ENCODE measurements around the gene GPX5.

The GPX5 gene

DNA sequence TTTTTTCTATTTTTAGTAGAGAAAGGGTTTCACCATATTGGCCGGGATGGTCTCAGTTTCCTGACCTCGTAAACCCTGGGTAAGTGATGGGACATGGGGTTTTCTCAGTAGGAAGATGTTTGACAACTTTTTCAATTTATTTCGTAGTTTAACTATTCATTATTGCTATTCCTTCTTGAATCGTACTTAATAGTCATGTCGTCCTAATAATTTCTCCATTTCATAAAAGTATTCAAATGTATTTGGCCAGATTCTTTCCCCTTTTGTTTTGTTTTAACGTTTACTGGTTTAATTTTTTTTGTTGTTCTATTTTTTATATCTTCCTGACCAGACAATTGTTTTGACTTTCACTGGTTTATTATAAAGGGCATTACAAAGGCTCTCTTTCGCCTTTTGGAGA lies 16.3 kb downstream of the GPX5 start:
- no peak overlapping the region for H3K27ac ChIP-seq (replicated peaks)
- TF ChIP-seq GABPA (IDR thresholded peaks at IDR 0.05; ENCODE audit: low read depth) (no peak), SPI1 (IDR thresholded peaks at IDR 0.05; ENCODE audit: borderline replicate concordance, low read depth) (no peak), POLR2AphosphoS5 (IDR thresholded peaks at IDR 0.05; ENCODE audit: low read depth) (no peak)
- TF ChIP-seq, protein P1, sequence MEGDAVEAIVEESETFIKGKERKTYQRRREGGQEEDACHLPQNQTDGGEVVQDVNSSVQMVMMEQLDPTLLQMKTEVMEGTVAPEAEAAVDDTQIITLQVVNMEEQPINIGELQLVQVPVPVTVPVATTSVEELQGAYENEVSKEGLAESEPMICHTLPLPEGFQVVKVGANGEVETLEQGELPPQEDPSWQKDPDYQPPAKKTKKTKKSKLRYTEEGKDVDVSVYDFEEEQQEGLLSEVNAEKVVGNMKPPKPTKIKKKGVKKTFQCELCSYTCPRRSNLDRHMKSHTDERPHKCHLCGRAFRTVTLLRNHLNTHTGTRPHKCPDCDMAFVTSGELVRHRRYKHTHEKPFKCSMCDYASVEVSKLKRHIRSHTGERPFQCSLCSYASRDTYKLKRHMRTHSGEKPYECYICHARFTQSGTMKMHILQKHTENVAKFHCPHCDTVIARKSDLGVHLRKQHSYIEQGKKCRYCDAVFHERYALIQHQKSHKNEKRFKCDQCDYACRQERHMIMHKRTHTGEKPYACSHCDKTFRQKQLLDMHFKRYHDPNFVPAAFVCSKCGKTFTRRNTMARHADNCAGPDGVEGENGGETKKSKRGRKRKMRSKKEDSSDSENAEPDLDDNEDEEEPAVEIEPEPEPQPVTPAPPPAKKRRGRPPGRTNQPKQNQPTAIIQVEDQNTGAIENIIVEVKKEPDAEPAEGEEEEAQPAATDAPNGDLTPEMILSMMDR (IDR thresholded peaks at IDR 0.05; ENCODE audit: insufficient read depth, low read length), result no peak
- TF ChIP-seq, protein P2, sequence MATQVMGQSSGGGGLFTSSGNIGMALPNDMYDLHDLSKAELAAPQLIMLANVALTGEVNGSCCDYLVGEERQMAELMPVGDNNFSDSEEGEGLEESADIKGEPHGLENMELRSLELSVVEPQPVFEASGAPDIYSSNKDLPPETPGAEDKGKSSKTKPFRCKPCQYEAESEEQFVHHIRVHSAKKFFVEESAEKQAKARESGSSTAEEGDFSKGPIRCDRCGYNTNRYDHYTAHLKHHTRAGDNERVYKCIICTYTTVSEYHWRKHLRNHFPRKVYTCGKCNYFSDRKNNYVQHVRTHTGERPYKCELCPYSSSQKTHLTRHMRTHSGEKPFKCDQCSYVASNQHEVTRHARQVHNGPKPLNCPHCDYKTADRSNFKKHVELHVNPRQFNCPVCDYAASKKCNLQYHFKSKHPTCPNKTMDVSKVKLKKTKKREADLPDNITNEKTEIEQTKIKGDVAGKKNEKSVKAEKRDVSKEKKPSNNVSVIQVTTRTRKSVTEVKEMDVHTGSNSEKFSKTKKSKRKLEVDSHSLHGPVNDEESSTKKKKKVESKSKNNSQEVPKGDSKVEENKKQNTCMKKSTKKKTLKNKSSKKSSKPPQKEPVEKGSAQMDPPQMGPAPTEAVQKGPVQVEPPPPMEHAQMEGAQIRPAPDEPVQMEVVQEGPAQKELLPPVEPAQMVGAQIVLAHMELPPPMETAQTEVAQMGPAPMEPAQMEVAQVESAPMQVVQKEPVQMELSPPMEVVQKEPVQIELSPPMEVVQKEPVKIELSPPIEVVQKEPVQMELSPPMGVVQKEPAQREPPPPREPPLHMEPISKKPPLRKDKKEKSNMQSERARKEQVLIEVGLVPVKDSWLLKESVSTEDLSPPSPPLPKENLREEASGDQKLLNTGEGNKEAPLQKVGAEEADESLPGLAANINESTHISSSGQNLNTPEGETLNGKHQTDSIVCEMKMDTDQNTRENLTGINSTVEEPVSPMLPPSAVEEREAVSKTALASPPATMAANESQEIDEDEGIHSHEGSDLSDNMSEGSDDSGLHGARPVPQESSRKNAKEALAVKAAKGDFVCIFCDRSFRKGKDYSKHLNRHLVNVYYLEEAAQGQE (IDR thresholded peaks at IDR 0.05; ENCODE audit: insufficient replicate concordance, low read depth), result no peak
- no peak for DNase-seq (ENCODE audit: low read depth in 1 of 2, low spot score in 1 of 2)

DNA sequence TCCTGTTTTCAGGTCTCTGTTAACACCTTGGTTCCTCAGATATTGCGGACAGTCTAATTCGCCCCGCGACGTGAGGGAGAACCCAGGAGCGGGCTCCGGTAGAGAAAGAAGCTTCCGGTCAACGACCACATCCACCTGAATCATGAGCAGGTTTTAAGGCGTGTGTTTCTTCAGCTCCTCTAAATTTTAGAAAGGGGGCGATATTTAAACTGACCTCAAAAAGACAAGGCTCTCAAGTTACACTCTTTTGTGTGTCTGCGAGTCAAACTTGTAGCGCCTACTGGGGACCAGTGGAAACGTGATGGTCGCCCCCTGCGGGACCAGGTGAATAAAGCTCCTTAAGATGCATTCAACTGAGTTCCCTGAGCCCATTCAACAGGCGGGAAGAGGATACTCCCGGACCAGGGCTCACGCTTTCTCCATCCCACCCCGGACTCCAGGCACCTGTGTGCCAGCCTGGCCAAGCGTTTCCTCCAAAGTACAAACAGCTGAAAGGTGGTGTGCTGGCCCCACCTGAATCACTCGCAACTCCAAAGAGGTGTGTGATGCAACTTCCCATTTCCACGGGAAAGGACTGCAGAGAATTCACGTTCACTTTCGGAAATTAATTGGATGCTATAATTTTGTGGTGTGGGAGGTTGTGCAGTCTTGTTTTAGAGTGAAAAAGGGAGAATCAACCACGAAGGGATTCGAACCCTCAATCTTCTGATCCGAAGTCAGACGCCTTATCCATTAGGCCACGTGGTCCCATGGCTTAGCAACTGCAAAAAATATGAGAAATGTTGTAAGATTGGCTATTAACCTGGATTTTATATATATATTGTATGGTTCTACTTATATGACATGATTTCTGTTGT lies 17.0 kb downstream of the GPX5 start:
- peak; percentile 54 to 69 for DNase-seq (ENCODE audit: low read depth in 1 of 2, low spot score in 1 of 2)
- Histone ChIP-seq H3K27ac (replicated peaks) (no peak overlapping the region), H3K4me3 (replicated peaks; ENCODE audit: insufficient read depth, low read length) (peak overlapping the region; percentile 51), H3K27me3 (ENCODE audit: insufficient read depth, poor library complexity, severe bottlenecking) (peaks cover 5% of the 10 kb centered on the region)
- TF ChIP-seq SPI1 (IDR thresholded peaks at IDR 0.05; ENCODE audit: borderline replicate concordance, low read depth) (no peak), POLR2AphosphoS5 (IDR thresholded peaks at IDR 0.05; ENCODE audit: low read depth) (no peak), GABPA (IDR thresholded peaks at IDR 0.05; ENCODE audit: low read depth) (0 out of 2 replicates have a peak, but pooled peaks have one; percentile 12)
- TF ChIP-seq, protein P2 (IDR thresholded peaks at IDR 0.05; ENCODE audit: insufficient replicate concordance, low read depth), result no peak
- TF ChIP-seq, protein P1 (IDR thresholded peaks at IDR 0.05; ENCODE audit: insufficient read depth, low read length), result no peak

More for the DNA sequence above, 16.3 kb downstream of the GPX5 start:
- H3K4me3 ChIP-seq (replicated peaks; ENCODE audit: insufficient read depth, low read length), result peak overlapping the region; percentile 51
- peaks cover 9% of the 10 kb centered on the region for H3K27me3 ChIP-seq (ENCODE audit: insufficient read depth, poor library complexity, severe bottlenecking)

DNA sequence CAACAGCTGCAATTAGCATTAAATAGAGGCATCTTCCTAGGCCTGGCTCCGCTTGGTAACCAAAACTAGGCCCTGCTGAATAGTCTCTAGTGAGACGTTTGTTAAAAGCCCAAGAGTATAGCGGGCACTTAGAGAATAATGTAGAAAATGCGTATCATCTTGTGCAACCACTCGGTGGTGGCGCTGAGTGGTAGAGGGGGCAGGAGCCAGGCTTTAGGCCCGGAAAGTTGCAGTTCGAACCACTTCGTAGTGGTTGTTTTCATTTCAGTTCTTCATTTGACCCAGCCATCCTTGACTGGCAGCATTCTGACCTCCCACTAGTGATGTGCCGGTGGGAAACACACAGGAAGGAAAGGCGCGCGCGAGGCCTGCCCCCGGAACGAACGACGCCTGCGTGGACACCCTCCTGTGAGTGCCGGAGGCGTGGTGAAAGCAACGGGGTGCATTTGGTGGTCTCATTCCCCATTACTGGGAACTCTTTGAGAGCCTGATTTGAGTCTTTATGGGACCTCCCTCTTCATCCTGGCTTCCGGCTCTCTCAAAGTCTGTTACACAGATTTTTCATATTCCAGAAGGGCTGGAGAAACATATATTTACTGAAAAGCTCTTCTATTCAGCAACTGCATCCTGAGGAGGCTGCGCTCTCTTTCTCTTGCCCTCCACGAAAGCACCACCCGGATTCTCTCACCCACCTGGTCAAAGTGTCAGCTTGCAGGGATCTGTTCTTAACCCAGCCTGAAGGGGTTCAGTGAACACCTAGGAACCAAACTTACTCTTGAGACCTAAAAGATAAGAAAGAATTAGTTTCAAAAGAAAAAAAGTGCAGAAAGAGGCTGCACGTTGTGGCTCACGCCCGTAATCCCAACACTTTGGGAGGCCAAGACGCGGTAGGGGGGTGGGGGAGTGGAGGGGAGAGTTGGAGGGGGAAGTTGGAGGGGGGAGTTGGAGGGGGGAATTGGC lies 18.2 kb downstream of the GPX5 start:
- peak overlapping the region; percentile 43 for H3K4me3 ChIP-seq (replicated peaks; ENCODE audit: insufficient read depth, low read length)
- peaks cover 2% of the 10 kb centered on the region for H3K27me3 ChIP-seq (ENCODE audit: insufficient read depth, poor library complexity, severe bottlenecking)
- peak in 1 of 2 experiments; percentile 5 for DNase-seq (ENCODE audit: low read depth in 1 of 2, low spot score in 1 of 2)
- TF ChIP-seq, protein P2 (IDR thresholded peaks at IDR 0.05; ENCODE audit: insufficient replicate concordance, low read depth), result no peak
- TF ChIP-seq POLR2AphosphoS5 (IDR thresholded peaks at IDR 0.05; ENCODE audit: low read depth) (no peak), SPI1 (IDR thresholded peaks at IDR 0.05; ENCODE audit: borderline replicate concordance, low read depth) (no peak), GABPA (IDR thresholded peaks at IDR 0.05; ENCODE audit: low read depth) (no peak)
- TF ChIP-seq, protein P1 (IDR thresholded peaks at IDR 0.05; ENCODE audit: insufficient read depth, low read length), result no peak
- H3K27ac ChIP-seq (replicated peaks), result no peak overlapping the region

Data from HL-60 (cell line).